NCI-H2081 (cell line): ENCODE data around the gene NAA25.

Experiments used
- DNase-seq, 2 experiments: peaks; one replicate each; lab custom pipeline; 2025; lab: John Stamatoyannopoulos, UW

Gene NAA25

GRCh38 chr12:112108202-112109079 lies at the start of gene NAA25:
TSS of gene NAA25 (minus strand) at chr12:112108783. CDS start at chr12:112108773, 10 bp downstream.
- peak; percentile 80 to 84 for DNase-seq

- no peak for DNase-seq
These were observed 45.3 kb upstream of the NAA25 start for GRCh38 chr12:112153893-112154219.

- no peak for DNase-seq
These were observed 44.8 kb upstream of the NAA25 start for GRCh38 chr12:112153181-112153892.

GRCh38 chr12:112151766-112152541 lies 43.4 kb upstream of the NAA25 start:
- DNase-seq: no peak

GRCh38 chr12:112149596-112149995 lies 41.0 kb upstream of the NAA25 start:
- no peak for DNase-seq

GRCh38 chr12:112148031-112148513 lies 39.5 kb upstream of the NAA25 start:
- no peak for DNase-seq

GRCh38 chr12:112146123-112146522 lies 37.5 kb upstream of the NAA25 start:
- DNase-seq: no peak

GRCh38 chr12:112140728-112141127 lies 32.1 kb upstream of the NAA25 start:
- no peak for DNase-seq

GRCh38 chr12:112134731-112135130 lies 26.1 kb upstream of the NAA25 start:
- DNase-seq: no peak

GRCh38 chr12:112133418-112133817 lies 24.8 kb upstream of the NAA25 start:
- DNase-seq: no peak

GRCh38 chr12:112131686-112132085 lies 23.1 kb upstream of the NAA25 start:
- DNase-seq: no peak

GRCh38 chr12:112130441-112130998 lies 21.9 kb upstream of the NAA25 start:
- no peak for DNase-seq

- no peak for DNase-seq
These were observed 18.3 kb upstream of the NAA25 start for GRCh38 chr12:112126911-112127310.

GRCh38 chr12:112126000-112126438 lies 17.4 kb upstream of the NAA25 start:
- no peak for DNase-seq

GRCh38 chr12:112125250-112125999 lies 16.8 kb upstream of the NAA25 start, which contains the start of gene TRAFD1:
TSS of gene TRAFD1 (plus strand) at chr12:112125560. CDS start at chr12:112130523, 4,963 bp downstream.
- peak; percentile 96 to 97 for DNase-seq

GRCh38 chr12:112124918-112125249 lies 16.3 kb upstream of the NAA25 start:
- DNase-seq: no peak

- peak in 1 of 2 experiments; percentile 23 for DNase-seq
These were observed 14.5 kb upstream of the NAA25 start for GRCh38 chr12:112122823-112123690.

- DNase-seq: no peak
These were observed 13.4 kb upstream of the NAA25 start for GRCh38 chr12:112121780-112122565.

GRCh38 chr12:112117685-112118084 lies 9.1 kb upstream of the NAA25 start:
- no peak for DNase-seq
